Pancreas (tissue), 10 donors: ENCODE measurements around the gene CLPTM1. TPM values are rescaled to one million over a fixed set of nuclear protein-coding genes. Genes with fewer than 3 reads are reported as not detected.

Experiments used
- ATAC-seq, 4 donors: fragments of 200-7000 bp; cut with Tn5 transposase; one replicate each; pipeline versions ENCODE4 v1.8.0 to v1.9.1; 2020; ENCODE audit warnings: mild to moderate bottlenecking in 4 of 4, moderate library complexity in 4 of 4
- DNase-seq, 6 donors: peaks; one replicate each; pipeline ENCODE4 v3.0.0-alpha.2; 2020
- FAIRE-seq: peaks from 2 replicates; lab custom pipeline; 2012; peaks lifted over from hg19 to GRCh38; lab: Jason Lieb, UNC
- H3K27ac ChIP-seq, 4 donors: fragments of 200-600 bp; sonication (generic); 1 replicate in 3 of 4; 2 replicates in 1 of 4; pipeline versions ENCODE4 v1.5.0 to v1.8.0; 2020
- H3K27me3 ChIP-seq, 4 donors: fragments of 200-600 bp; one replicate each; pipeline ENCODE4 v1.8.0; 2021
- H3K36me3 ChIP-seq, 3 donors: fragments of 200-600 bp; sonication (generic) in 1 of 3; one replicate each; pipeline versions ENCODE4 v1.5.0 to v1.8.0; 2020 to 2021
- H3K4me1 ChIP-seq, 3 donors: fragments of 200-600 bp; one replicate each; pipeline ENCODE4 v1.8.0; 2021
- H3K4me3 ChIP-seq, 4 donors: fragments of 200-600 bp; sonication (generic) in 2 of 4; one replicate each; pipeline versions ENCODE4 v1.5.0 to v1.8.0; 2020 to 2021
- H3K9me3 ChIP-seq, 4 donors: fragments of 200-600 bp; one replicate each; pipeline ENCODE4 v1.8.0; 2021
- CTCF ChIP-seq, 4 donors: fragments of 200-600 bp; sonication (generic) in 3 of 4; IDR thresholded peaks; one replicate each; pipeline versions ENCODE4 v1.5.0 to v1.8.0; 2021; ENCODE audit warnings: antibody characterized with exemption in 4 of 4
- WGBS, 2 donors: extraction: QIAGEN DNeasy Blood & Tissue Kit; methylation state at CpG; one replicate each; pipeline ENCODE4 v1.1.7; 2013; 5-methylcytosine and 5-hydroxymethylcytosine counted together
- intact Hi-C, 3 donors: fragments of 100-400 bp; cut with DNase I; formaldehyde crosslinking; loops; one replicate each; pipeline versions ENCODE4 v1.11.1 to v1.14.2; 2022
- polyA plus RNA-seq, 2 donors: library from polyadenylated mRNA; stranded (reverse); fragments of 200-250 nt; gene quantifications; one replicate each; pipeline ENCODE4 v1.2.3, GENCODE V29; 2013
- total RNA-seq, 6 donors: library from RNA; stranded (reverse); fragmentation: NEBNext Ultra II Directional in 4 of 6; extraction: Animal tissue kit (Norgen Biotek cat#: 25700) in 4 of 6; gene quantifications; one replicate each; pipeline versions ENCODE4 v1.2.1 to v1.2.4, GENCODE V29; 2021 to 2023
- donor health status: healthy with polysubstance abuse.
- donor health status: DM: no; HTN: no; CAD: no; lungs with moderate emphysema.
- donor health status: DM: no; HTN: no; CAD: no.
- donor health status: control.
- donor health status: control.
- donor health status: Bipolar disorder and iron deficiency.
- donor health status: DM: yes; HTN: yes; CAD: no.
- donor health status: DM: no; HTN: no; CAD: no.
- donor health status: DM: no; HTN: no; CAD: no.
- donor health status: DM: yes; HTN: yes; CAD: no.

Gene CLPTM1
- total RNA-seq = 10 to 100 TPM; 56.4 to 73.6 (median 63.8) TPM
- polyA plus RNA-seq = 10 to 100 TPM; 74.5 to 81.9 TPM

GRCh38 chr19:44954649-44955504, at the start of gene CLPTM1:
TSS of gene CLPTM1 (plus strand) at chr19:44955380. CDS start at chr19:44955396, 16 bp downstream.
- FAIRE-seq (no peak), ATAC-seq (peak; percentile 92 to 97 (median 96)), DNase-seq (peak; percentile 96 to 99 (median 98))
- Histone ChIP-seq H3K4me1 (peaks cover 9 to 20% (median 17%) of the 10 kb centered on the region in 3 donors), H3K9me3 (no peaks in the 10 kb centered on the region), H3K36me3 (no peaks in the 10 kb centered on the region), H3K4me3 (peak within 1 kb of the TSS; percentile 91 to 99 (median 96)), H3K27ac (peak within 1 kb of the TSS; percentile 53 to 96 (median 74)), H3K27me3 (no peaks in the 10 kb centered on the region)
- intact Hi-C loops = loop anchor here in 1 of 3 donors (5.0 kb wide), 1 partner anchor 53 kb away; no protein-coding TSS in a partner anchor
- no peak for TF ChIP-seq CTCF (IDR thresholded peaks at IDR 0.05)
- 1% methylated on average over 49 to 65 of the region's 65 CpGs for WGBS, 2 donors

GRCh38 chr19:44905437-44906160, 49.6 kb upstream of the CLPTM1 start, which contains the start of gene APOE:
TSS of gene APOE (plus strand) at chr19:44905796. CDS start at chr19:44906625, 829 bp downstream.
- ATAC-seq = peak in 3 of 4 donors; percentile 4 to 52 (median 15)
- H3K27me3 ChIP-seq = no peaks in the 10 kb centered on the region

GRCh38 chr19:44907613-44908012, 47.6 kb upstream of the CLPTM1 start:
- no peak overlapping the region for H3K27ac ChIP-seq
- 82 to 94% methylated on average over 12 of the region's 12 CpGs for WGBS, 2 donors
- no peak overlapping the region for H3K4me3 ChIP-seq
- ATAC-seq (no peak), FAIRE-seq (no peak), DNase-seq (no peak)
- no peak for TF ChIP-seq CTCF (IDR thresholded peaks at IDR 0.05)
- H3K27me3 ChIP-seq = no peaks in the 10 kb centered on the region
- H3K4me1 ChIP-seq = peaks cover 4 to 10% (median 5%) of the 10 kb centered on the region in 3 donors
- H3K9me3 ChIP-seq = no peaks in the 10 kb centered on the region
- intact Hi-C loops = loop anchor here in 1 of 3 donors (5.0 to 10.0 kb wide), 2 partner anchors 40 to 147 kb away; partner anchors contain the start of gene APOC2
- no peaks in the 10 kb centered on the region for H3K36me3 ChIP-seq

More at GRCh38 chr19:44905437-44906160, 49.6 kb upstream of the CLPTM1 start, which contains the start of gene APOE:
- peaks cover 0 to 14% (median 0%) of the 10 kb centered on the region in 3 donors for H3K36me3 ChIP-seq
- H3K4me3 ChIP-seq = peak within 1 kb of the TSS in 2 of 4 donors; percentile 5 to 14
- DNase-seq (no peak), FAIRE-seq (no peak)
- H3K4me1 ChIP-seq = peaks cover 4 to 10% (median 5%) of the 10 kb centered on the region in 3 donors
- no peak for TF ChIP-seq CTCF (IDR thresholded peaks at IDR 0.05)
- intact Hi-C loops = loop anchor here in 1 of 3 donors (5.0 to 10.0 kb wide), 2 partner anchors 42 to 149 kb away; partner anchors contain the start of gene APOC2
- no peaks in the 10 kb centered on the region for H3K9me3 ChIP-seq
- 4 to 5% methylated on average over 20 of the region's 20 CpGs for WGBS, 2 donors
- no peak within 1 kb of the TSS for H3K27ac ChIP-seq

GRCh38 chr19:44908074-44908835, 46.9 kb upstream of the CLPTM1 start:
- FAIRE-seq = no peak

More at GRCh38 chr19:44908074-44908835, 46.9 kb upstream of the CLPTM1 start:
- peaks cover 4 to 10% (median 5%) of the 10 kb centered on the region in 3 donors for H3K4me1 ChIP-seq
- 91 to 93% methylated on average over 46 of the region's 46 CpGs for WGBS, 2 donors
- no peaks in the 10 kb centered on the region for H3K36me3 ChIP-seq
- no peak overlapping the region for H3K27ac ChIP-seq
- no peak overlapping the region for H3K4me3 ChIP-seq
- H3K9me3 ChIP-seq = no peaks in the 10 kb centered on the region
- ATAC-seq = no peak
- no peak for TF ChIP-seq CTCF (IDR thresholded peaks at IDR 0.05)
- intact Hi-C loops = loop anchor here in 1 of 3 donors (5.0 to 10.0 kb wide), 2 partner anchors 39 to 147 kb away; partner anchors contain the start of gene APOC2
- no peak for DNase-seq
- H3K27me3 ChIP-seq = no peaks in the 10 kb centered on the region
